GM19467 (cell line): ENCODE results near the gene NFKBIA.
"Not testable (repeated sequence)": the region's sequence is repeated elsewhere in the genome, so short reads cannot be mapped to it uniquely, and the experiment has no call there.

Source experiments
- ATAC-seq: cut with Tn5 transposase; IDR thresholded peaks from one replicate; pipeline ENCODE4 v1.9.1; 2021; ENCODE audit warnings: mild to moderate bottlenecking, moderate library complexity; ENCODE audit not compliant: unreplicated experiment

The NFKBIA gene

DNA sequence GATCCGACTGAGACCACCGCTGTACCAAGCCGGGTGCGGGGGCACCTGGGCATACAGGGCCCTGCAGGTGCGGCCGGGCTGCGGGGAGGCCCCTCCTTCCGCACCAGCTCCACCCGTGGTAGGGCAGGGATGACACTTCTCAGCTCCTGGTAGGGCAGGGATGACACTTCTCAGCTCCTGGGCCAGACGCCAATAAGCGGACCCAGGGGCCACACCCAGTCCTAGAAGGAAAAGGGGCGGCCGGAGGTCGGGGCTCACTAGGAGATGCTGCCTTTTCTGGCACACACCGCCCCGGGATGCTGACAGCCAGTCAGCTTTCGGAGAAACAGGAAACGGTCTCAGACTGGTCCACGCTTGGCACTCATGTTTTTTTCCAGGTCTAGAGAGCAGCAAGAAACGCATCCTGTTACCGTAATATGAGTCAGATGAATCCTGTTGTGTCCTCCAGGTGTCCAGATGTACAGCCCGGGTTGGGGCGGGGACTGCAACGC, 34.8 kb downstream of the NFKBIA start:
- no peak for ATAC-seq

DNA sequence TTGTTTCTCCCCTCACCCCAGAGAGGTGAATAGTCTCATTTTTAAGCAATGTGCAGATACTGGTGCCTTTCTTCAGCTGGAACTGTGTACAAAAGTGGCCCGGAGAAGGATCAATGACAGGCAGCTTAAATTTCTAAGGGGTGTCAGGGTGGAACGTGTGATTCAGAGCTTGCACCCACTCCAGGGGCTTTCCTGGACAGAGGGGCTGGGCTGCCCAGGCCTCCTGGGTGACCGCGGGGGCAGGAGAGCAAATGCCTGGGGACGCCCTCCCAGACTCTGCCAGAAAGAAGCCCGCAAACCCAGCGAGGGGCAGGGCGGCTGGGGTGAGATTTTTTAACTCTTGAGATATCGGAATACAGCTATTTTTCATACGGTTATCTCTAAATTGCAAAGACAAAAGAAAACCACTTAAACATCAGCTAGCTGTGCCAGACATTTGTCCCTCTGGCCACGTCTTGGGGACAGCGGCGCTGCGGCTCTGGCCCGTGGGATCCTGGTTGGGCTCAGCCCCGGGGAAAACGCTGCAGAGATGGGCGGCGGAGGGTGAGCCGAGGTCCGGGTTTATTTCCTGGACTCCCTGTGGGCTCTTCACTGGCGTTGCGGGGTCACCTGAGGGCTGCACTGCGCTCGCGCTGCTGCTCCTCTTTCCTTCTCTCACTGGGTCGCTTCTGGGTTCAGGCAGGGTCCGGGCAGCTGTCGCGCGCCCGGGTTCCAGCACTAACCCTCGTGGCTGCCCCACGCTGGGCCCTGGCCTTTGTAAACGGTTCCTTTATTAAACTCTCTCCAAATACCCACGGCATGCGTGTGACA, 35.8 kb downstream of the NFKBIA start:
- no peak for ATAC-seq

DNA sequence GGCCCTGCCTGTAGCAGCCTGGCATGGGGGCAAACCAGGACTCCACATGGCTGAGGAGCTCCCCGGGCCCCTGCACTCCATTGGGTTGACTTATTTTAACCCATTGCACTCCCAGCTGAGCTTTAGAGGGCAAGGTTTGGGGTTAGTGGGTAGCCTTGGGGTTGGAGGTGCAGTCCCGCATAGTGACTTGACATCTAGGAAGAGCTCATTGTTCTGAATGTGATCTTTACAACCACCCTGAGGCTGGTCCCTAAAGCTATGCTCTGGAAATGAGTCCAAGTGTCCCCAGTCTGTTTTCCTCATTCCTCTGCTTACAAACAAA, 36.4 kb downstream of the NFKBIA start:
- ATAC-seq = no peak

DNA sequence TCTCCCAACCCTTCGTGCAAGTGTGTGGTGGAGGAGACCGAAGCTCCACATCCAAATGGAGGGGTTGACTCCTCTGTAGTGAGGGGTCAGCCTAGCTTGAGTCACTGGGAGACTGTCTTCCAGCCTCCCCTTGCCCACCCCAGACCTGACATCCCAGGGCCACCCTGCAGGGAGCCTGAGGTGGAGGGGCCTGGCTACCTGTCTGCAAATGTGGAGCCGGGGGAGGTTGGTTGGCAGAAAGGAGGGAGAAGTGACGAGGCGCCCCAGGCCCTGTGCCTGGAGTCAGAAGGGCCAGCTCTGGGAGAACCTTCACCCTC, 37.5 kb downstream of the NFKBIA start:
- ATAC-seq = no peak

DNA sequence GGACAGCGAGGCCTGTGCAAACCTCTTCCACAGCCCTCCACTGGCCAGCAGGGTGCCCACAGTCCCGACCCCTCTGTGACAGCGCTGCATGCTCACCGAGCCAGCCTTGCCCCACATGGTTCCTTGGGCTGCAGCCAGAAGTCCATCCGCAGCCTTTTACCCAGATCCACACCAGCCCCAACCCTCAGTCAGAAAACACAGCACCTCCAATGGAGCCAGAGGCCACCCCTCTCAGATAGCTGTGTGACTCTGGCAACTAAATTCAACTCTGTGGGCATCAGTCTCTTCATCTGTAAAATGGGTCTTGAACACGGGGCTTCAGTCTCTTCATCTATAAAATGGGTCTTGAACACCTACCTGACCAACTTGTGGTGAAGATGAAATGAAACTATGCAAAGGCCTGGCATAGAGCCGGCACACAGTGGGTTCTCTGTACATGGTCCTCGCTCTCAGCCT, 38.0 kb downstream of the NFKBIA start:
- ATAC-seq = no peak

DNA sequence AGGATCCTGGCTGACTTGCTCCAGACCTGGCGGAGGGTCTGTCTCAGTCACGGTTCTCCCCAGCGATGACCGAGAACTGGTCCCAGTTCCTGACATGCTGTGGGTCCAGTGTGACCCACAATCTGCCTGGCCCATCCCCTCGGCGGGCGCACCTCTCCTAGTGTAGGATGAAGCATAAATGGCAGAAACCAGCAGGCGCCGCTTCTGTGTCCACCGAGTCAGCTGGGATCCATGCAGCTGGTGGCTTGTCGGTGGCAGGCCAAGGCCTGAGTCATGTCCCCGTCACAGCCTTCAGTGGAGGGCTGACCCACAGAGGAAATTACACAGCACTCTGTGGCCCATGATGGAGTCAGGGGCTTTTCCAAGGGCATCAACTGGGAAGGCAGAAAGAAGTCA, 38.5 kb downstream of the NFKBIA start:
- no peak for ATAC-seq

DNA sequence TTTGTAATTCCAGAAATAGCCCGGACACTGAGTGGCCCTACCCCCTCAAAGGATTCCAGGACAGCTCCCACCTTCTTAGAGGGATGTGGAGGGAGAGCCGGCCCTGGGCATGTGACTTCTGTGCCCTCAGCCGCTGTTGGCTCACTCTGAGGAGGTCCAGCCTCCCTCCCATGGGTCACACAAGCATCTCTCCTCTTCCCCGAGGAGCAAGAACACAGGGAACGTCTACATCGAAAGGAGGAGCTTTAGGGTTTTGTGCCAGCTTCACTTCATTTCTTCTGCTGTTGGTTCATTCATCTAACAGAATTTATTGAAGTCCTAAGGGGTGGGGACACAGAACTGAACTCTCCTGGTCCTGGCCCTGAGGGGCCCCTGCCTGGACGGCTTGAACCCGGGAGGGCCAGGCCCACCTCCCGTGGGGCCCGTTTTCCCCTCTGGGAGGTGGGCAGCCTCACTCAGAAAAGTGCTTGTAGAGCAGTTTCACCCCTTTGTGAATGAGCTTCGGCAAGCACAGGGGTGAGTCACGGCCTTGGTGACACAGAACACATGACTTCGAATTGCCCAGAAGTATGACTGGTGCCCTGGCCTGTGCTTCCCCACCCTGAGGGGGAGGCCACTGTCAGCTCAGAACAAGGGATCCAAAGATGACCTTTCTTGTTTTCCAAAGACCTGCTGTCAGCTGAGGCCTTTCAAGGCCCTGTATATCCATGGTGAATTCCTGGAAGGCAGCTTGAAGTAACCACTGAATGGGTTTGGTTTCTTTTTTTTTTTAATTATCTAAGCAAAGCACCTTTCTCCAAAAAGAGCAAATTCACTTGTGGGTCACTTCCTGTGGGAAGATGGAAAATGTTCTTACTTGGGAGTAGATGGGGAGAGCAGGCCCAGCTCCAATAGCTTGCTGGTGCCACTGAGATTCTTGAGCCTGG, 39.2 kb downstream of the NFKBIA start:
- ATAC-seq = no peak

DNA sequence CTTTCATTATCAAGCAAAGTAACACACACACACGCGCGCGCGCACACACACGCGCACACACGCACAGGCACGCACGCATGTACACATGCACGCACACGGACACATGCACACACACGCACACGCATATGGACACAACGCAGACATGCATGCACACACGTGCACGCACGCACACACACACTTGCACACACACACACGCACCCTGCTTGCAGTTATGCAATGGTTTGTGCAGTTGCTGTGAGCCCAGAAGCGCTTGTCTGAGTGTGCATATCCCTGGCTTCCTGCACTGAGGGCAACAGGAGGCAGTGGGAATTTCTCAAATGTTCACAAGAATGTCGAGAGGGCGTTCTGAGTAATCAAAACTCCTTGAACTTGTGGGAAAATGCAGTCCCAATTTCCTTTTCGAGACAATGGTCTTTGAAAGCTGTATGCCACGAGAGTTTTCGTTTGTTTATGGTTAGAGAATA, 41.6 kb downstream of the NFKBIA start:
- no peak for ATAC-seq

DNA sequence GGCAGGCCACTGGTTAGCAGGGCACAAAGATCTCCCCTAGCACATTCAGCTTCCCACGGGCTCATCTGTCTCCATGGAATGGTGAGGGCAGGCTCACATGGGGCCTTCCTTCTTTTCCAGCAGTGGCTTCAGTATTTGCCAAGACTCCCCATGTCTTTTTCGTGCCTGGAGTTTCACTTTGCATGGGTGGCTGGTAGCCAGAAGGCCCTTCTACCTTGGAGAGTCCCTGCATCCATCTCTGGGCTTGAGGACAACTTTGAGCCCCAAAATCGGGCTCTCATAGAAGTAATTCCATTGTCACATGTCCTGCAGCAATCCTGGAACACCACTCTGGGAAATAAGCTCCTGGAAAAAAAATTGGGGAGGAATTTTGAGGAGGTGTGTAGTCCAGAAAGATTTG, 42.1 kb downstream of the NFKBIA start:
- ATAC-seq = no peak

DNA sequence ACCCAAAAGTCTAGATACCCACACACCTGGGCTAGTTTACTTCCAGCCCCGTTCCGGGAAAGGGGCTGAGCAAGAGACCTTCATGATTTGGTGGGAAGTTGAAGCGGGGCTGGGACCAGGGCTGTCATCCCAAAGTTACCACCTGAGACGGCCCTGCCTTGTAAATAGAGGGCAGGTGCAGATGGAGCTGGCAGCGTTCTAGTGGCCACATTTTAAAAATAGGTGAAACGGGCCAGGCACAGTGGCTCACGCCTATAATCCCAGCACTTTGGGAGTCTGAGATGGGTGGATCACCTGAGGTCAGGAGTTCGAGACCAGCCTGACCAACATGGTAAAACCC, 43.4 kb downstream of the NFKBIA start:
- no peak for ATAC-seq

DNA sequence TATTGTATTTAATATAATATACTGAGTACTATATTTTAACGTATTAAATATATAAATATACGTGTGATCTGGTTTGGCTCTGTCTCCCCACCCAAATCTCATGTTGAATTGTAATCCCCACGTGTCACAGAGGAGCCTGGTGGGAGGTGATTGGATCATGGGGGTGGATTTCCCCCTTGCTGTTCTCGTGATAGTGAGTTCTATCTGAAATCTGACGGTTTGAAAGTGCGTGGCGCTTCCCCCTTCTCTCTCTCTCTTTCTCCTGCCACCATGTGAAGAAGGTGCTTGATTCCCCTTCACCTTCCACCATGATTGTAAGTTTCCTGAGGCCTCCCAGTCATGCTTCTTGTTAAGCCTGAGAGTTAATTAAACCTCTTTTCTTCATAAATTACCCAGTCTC, 44.9 kb downstream of the NFKBIA start:
- not testable (repeated sequence) for ATAC-seq

DNA sequence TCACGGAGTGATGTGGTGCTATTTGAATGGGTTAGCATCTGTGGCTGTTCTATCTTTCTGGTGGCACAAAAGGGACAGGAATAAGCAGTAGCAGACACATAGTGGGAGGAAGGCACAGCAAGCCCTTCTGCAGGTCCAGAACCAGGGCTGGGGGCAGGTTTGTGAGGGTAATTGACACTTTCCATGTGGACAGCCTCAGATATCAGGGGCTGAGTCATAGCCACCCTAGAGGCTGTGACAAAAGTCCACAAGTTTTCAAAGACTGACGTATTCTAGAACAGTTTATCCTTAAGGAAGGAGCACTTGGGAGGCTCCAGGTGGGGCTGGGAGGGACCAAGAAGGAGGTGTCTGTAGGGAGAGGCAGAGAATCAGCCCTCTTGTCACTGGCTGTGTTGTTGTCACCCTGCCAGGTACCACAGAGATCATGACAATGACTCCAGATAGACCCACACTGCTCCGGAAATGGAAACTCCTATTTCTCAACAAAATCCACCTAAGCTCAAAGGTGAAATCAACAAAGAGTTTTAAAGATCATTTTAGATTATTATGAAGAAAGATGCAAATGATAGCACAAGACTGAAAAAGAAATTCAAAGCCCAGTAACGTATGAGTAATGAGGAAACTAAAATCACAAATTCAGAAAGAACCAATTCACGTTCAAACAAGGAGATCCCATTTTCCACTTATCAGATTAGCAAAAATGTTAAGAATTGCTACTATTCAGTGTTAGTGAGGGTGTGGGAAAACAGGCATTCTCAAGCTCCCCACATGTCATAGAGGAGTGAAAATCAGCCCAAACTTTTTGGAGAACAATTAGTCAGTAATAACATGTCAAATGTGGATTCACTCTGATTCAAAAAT, 48.3 kb downstream of the NFKBIA start:
- no peak for ATAC-seq

DNA sequence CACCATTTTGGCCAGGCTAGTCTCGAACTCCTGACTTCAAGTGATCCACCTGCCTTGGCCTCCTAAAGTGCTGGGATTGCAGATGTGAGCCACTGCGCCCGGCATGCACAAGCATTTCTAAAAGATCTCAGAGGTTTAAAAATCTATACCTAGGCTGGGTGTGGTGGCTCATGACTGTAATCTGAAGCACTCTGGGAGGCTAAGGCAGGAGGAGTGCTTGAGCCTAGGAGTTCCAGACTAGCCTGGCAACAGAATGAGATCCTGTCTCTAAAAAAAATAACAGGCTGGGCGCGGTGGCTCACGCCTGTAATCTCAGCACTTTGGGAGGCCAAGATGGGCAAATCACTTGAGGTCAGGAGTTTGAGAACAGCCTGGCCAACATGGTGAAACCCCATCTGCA, 49.3 kb downstream of the NFKBIA start:
- ATAC-seq = not testable (repeated sequence)

DNA sequence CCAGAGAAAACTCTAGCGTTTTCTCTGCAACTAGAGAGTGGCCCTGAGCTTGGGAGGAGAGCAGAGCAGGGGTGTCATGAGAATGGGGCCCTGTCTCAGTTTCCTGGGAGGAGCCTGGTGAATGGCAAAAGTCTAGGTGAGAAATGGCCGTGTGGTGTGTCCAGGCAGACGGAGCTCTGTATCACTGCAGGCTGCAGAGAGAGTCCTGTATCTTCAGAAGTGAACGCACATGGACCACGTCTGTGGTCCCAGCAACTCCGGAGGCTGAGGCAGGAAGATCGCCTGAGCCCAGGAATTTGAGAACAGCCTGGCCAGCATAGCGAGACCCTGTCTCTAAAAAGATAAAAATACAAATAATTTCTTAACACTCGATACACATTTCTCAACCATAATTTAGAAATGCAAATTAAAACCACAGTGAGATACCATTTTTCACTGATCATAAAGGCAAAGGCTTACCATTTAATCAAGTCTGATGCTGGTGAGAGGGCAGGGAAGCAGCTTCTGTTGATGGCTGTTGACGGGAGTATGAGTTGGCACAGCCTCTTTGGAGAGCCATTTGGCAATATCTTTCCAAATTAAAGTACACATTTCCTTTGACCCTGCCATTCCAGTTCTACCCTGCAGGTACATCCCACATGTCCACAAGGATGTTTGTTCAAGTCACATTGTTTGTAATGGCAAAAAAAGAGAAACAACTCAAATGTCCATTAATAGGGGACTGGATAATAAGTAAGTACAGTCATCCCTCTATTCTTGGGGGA, 51.0 kb downstream of the NFKBIA start:
- no peak for ATAC-seq

DNA sequence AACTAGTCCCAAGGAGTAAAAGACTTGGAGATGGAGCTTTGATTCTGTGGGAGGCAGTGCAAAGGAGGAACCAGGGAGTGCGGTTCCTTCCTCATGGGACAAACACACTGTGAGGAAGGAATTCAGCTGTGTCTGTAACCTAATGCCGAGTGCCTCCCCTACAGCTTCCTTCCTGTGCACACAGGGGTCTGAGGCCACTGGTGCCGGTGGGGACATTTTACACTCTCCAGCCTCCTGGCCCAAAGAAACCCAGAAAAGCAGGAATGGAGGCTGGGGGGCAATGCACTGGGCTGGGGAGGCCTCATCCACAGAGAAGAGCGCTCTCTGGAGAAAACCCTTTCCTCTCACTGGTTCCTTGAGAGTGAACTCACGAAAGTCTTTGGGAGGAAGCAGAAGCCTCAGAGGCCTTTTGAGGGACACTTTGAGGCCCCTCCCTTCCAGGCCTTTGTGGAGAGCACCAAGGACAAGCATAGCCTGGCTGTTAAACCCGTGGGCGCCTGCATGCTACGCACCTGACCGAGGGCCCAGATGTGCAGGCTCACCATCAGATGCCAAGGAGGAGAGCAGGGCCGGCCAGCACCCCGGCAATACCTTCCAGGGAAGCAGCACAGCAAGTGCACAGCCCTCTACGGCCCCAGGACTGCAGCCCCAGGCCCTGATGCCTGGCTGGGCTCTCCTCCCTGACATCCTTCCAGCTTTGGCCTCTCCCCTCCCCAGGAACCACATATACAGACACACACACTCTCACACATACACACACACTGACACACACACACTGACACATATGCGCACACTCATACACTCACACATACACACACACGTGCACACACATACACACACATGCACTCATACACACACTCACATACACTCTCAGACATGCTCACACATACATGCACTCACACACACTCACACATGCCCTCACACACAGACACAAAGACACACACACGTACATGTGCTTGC, 52.0 kb downstream of the NFKBIA start:
- no peak for ATAC-seq

DNA sequence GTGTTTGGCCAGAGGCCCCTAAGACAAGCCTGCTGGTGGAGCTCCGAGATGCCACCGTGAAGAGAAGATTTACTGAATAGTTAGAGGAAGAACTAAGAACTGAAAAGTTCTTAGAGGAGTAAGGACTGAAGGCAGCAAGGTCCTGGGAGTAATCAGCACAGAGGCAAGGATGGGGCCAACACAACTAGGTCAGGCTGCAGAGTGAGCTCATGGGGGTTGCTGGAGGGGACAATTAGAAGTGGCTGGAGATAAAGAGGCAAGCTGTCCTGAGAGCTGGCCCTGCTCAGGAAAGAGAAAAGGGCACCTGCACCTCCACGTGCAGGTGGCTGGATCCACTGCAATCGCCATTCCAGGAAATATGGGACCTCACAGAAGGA, 52.7 kb downstream of the NFKBIA start:
- ATAC-seq = no peak
